ENCODE data around the gene DCAF15. TPM values are rescaled to one million over a fixed set of nuclear protein-coding genes. Genes with fewer than 3 reads are reported as not detected.

Gene DCAF15
- total RNA-seq, 1 experiment from 2014 or later, result 9.3 TPM

- in situ Hi-C loops (cut with HindIII; ENCODE audit: low pct_unique_long_range_greater_than_20kb, low sequenced_read_pairs), result no loop called here
- no peak for DNase-seq (ENCODE audit: low read depth, low spot score)
These were observed 25.6 kb upstream of the DCAF15 start for GRCh38 chr19:13926715-13927114.

GRCh38 chr19:13929340-13929739, 23.0 kb upstream of the DCAF15 start:
- in situ Hi-C loops (cut with HindIII; ENCODE audit: low pct_unique_long_range_greater_than_20kb, low sequenced_read_pairs), result no loop called here
- DNase-seq (ENCODE audit: low read depth, low spot score), result no peak

GRCh38 chr19:13929956-13930355, 22.4 kb upstream of the DCAF15 start:
- in situ Hi-C loops (cut with HindIII; ENCODE audit: low pct_unique_long_range_greater_than_20kb, low sequenced_read_pairs), result no loop called here

GRCh38 chr19:13930402-13930801, 21.9 kb upstream of the DCAF15 start:
- DNase-seq (ENCODE audit: low read depth, low spot score), result no peak
- in situ Hi-C loops (cut with HindIII; ENCODE audit: low pct_unique_long_range_greater_than_20kb, low sequenced_read_pairs), result no loop called here

More at GRCh38 chr19:13929956-13930355, 22.4 kb upstream of the DCAF15 start:
- no peak for DNase-seq (ENCODE audit: low read depth, low spot score)

GRCh38 chr19:13931391-13932148, 20.7 kb upstream of the DCAF15 start:
- in situ Hi-C loops (cut with HindIII; ENCODE audit: low pct_unique_long_range_greater_than_20kb, low sequenced_read_pairs), result no loop called here
- DNase-seq (ENCODE audit: low read depth, low spot score), result no peak

GRCh38 chr19:13932149-13932637, 20.1 kb upstream of the DCAF15 start:
- DNase-seq (ENCODE audit: low read depth, low spot score), result no peak
- in situ Hi-C loops (cut with HindIII; ENCODE audit: low pct_unique_long_range_greater_than_20kb, low sequenced_read_pairs), result no loop called here

GRCh38 chr19:13932911-13933393, 19.4 kb upstream of the DCAF15 start:
- no peak for DNase-seq (ENCODE audit: low read depth, low spot score)
- in situ Hi-C loops (cut with HindIII; ENCODE audit: low pct_unique_long_range_greater_than_20kb, low sequenced_read_pairs), result no loop called here

GRCh38 chr19:13934785-13935109, 17.6 kb upstream of the DCAF15 start:
- in situ Hi-C loops (cut with HindIII; ENCODE audit: low pct_unique_long_range_greater_than_20kb, low sequenced_read_pairs), result no loop called here
- no peak for DNase-seq (ENCODE audit: low read depth, low spot score)

- in situ Hi-C loops (cut with HindIII; ENCODE audit: low pct_unique_long_range_greater_than_20kb, low sequenced_read_pairs), result no loop called here
- DNase-seq (ENCODE audit: low read depth, low spot score), result no peak
These were observed 16.4 kb upstream of the DCAF15 start for GRCh38 chr19:13935765-13936510.

GRCh38 chr19:13937479-13938300, 14.6 kb upstream of the DCAF15 start:
- in situ Hi-C loops (cut with HindIII; ENCODE audit: low pct_unique_long_range_greater_than_20kb, low sequenced_read_pairs), result no loop called here
- DNase-seq (ENCODE audit: low read depth, low spot score), result no peak

- in situ Hi-C loops (cut with HindIII; ENCODE audit: low pct_unique_long_range_greater_than_20kb, low sequenced_read_pairs), result no loop called here
- no peak for DNase-seq (ENCODE audit: low read depth, low spot score)
These were observed 13.8 kb upstream of the DCAF15 start, which contains the start of gene PODNL1 for GRCh38 chr19:13938301-13939064. TSS of gene PODNL1 (minus strand) at chr19:13938417. CDS start at chr19:13938181, 236 bp downstream.

- in situ Hi-C loops (cut with HindIII; ENCODE audit: low pct_unique_long_range_greater_than_20kb, low sequenced_read_pairs), result no loop called here
- peak; percentile 25 for DNase-seq (ENCODE audit: low read depth, low spot score)
These were observed 10.2 kb upstream of the DCAF15 start for GRCh38 chr19:13942023-13942684.

GRCh38 chr19:13946414-13946813, 5.9 kb upstream of the DCAF15 start:
- DNase-seq (ENCODE audit: low read depth, low spot score), result no peak
- in situ Hi-C loops (cut with HindIII; ENCODE audit: low pct_unique_long_range_greater_than_20kb, low sequenced_read_pairs), result no loop called here

GRCh38 chr19:13951043-13951442, 1.3 kb upstream of the DCAF15 start:
- no peak for DNase-seq (ENCODE audit: low read depth, low spot score)
- in situ Hi-C loops (cut with HindIII; ENCODE audit: low pct_unique_long_range_greater_than_20kb, low sequenced_read_pairs), result no loop called here

- no peak for DNase-seq (ENCODE audit: low read depth, low spot score)
- in situ Hi-C loops (cut with HindIII; ENCODE audit: low pct_unique_long_range_greater_than_20kb, low sequenced_read_pairs), result no loop called here
These were observed 533 bp upstream of the DCAF15 start for GRCh38 chr19:13951799-13952153.

GRCh38 chr19:13952931-13953531, 722 bp downstream of the DCAF15 start:
- in situ Hi-C loops (cut with HindIII; ENCODE audit: low pct_unique_long_range_greater_than_20kb, low sequenced_read_pairs), result no loop called here
- DNase-seq (ENCODE audit: low read depth, low spot score), result peak; percentile 6
